A549 (cell line): ENCODE data around the gene TPRN. TPM values are rescaled to one million over a fixed set of nuclear protein-coding genes. Genes with fewer than 3 reads are reported as not detected.

Experiments
- ATAC-seq, 2 experiments: fragments of 200-7000 bp in 1 of 2; fragments of >200 bp in 1 of 2; cut with Nextera tagmentation in 1 of 2; cut with Tn5 transposase in 1 of 2; 3 replicates each; pipeline versions ENCODE4 v1.8.0 to v1.9.1; 2018 to 2020; ENCODE audit warnings: mild to moderate bottlenecking in 1 of 2, moderate library complexity in 1 of 2
- CTCF ChIA-PET: fragments of 300-600 bp; sonication (Branson Sonifier 250); formaldehyde crosslinking; extraction: SDS; loops from one replicate; lab custom pipeline; 2021; ENCODE audit warnings: antibody characterized with exemption, inconsistent platforms; lab: Yijun Ruan, JAX
- POLR2A ChIA-PET: fragments of 350-600 bp; formaldehyde crosslinking; extraction: SDS; loops from one replicate; lab custom pipeline; 2021; ENCODE audit warnings: antibody characterized with exemption, inconsistent platforms; lab: Yijun Ruan, JAX
- DNase-seq, 2 experiments: peaks; one replicate each; pipeline versions ENCODE4 v3.0.0 to v3.0.0-alpha.2; 2011 to 2016; ENCODE audit warnings: low read depth in 1 of 2, low spot score in 1 of 2
- FAIRE-seq: peaks from 2 replicates; lab custom pipeline; 2011; peaks lifted over from hg19 to GRCh38; lab: Jason Lieb, UNC
- H3K27ac ChIP-seq, 2 experiments: fragments of >200 bp; sonication (Bioruptor Twin); formaldehyde crosslinking; 3 replicates each; pipeline ENCODE4 v1.5.1; 2016 to 2017
- H3K4me1 ChIP-seq: fragments of >200 bp; sonication (Bioruptor Twin); formaldehyde crosslinking; 3 replicates; pipeline ENCODE4 v1.6.1; 2016
- H3K4me2 ChIP-seq: fragments of >200 bp; sonication (Bioruptor Twin); formaldehyde crosslinking; 3 replicates; pipeline ENCODE4 v1.6.1; 2016
- H3K4me3 ChIP-seq: fragments of >200 bp; sonication (Bioruptor Twin); formaldehyde crosslinking; 3 replicates; pipeline ENCODE4 v1.5.1; 2016
- H3K9me3 ChIP-seq: fragments of >200 bp; sonication (Bioruptor Twin); formaldehyde crosslinking; 3 replicates; pipeline ENCODE4 v1.6.1; 2016
- ATOH8 ChIP-seq: fragments of 250-450 bp; sonication (Bioruptor Pico); IDR thresholded peaks from 2 replicates; pipeline ENCODE4 v1.5.0; 2020; ENCODE audit warnings: low read depth, mild to moderate bottlenecking, moderate library complexity
- CBX2 ChIP-seq: fragments of 200-600 bp; sonication (generic); IDR thresholded peaks from 2 replicates; pipeline ENCODE4 v1.6.1; 2016; ENCODE audit warnings: low read depth, mild to moderate bottlenecking, borderline replicate concordance
- CBX8 ChIP-seq: fragments of 200-600 bp; sonication (generic); IDR thresholded peaks from 2 replicates; pipeline ENCODE4 v1.6.1; 2016
- CEBPB ChIP-seq, 2 experiments: fragments of >200 bp in 1 of 2; sonication (Bioruptor Twin) in 1 of 2; formaldehyde crosslinking in 1 of 2; IDR thresholded peaks; 2 replicates each; pipeline ENCODE4 v1.6.1; 2012 to 2016
- CTCF ChIP-seq: fragments of >200 bp; sonication (Bioruptor Twin); formaldehyde crosslinking; IDR thresholded peaks from 3 replicates; pipeline ENCODE4 v1.5.1; 2016
- EHF ChIP-seq: fragments of 250-450 bp; sonication (Bioruptor Pico); IDR thresholded peaks from 2 replicates; pipeline ENCODE4 v1.5.0; 2020; ENCODE audit warnings: mild to moderate bottlenecking
- ELK1 ChIP-seq: fragments of 150-350 bp; IDR thresholded peaks from 2 replicates; pipeline ENCODE4 v1.6.1; 2014; ENCODE audit warnings: low read depth, mild to moderate bottlenecking, low read length
- EP300 ChIP-seq, 2 experiments: fragments of >200 bp; sonication (Bioruptor Twin); formaldehyde crosslinking; IDR thresholded peaks; 2 replicates in 1 of 2; 3 replicates in 1 of 2; pipeline ENCODE4 v1.6.1; 2016 to 2017
- HDAC2 ChIP-seq: fragments of 200-600 bp; sonication (generic); IDR thresholded peaks from 2 replicates; pipeline ENCODE4 v1.6.1; 2016
- JUN ChIP-seq, 2 experiments: fragments of >200 bp; sonication (Bioruptor Twin); formaldehyde crosslinking; IDR thresholded peaks; 2 replicates in 1 of 2; 3 replicates in 1 of 2; pipeline ENCODE4 v1.6.1; 2016 to 2017
- JUNB ChIP-seq: fragments of >200 bp; sonication (Bioruptor Twin); formaldehyde crosslinking; IDR thresholded peaks from 2 replicates; pipeline ENCODE4 v1.6.1; 2016
- KDM5A ChIP-seq: fragments of 200-600 bp; sonication (generic); IDR thresholded peaks from 2 replicates; pipeline ENCODE4 v1.6.1; 2016; ENCODE audit warnings: antibody characterized with exemption, mild to moderate bottlenecking
- MAX ChIP-seq: IDR thresholded peaks from 2 replicates; pipeline ENCODE4 v1.6.1; 2012
- MYC ChIP-seq: IDR thresholded peaks from 2 replicates; pipeline ENCODE4 v1.6.1; 2012; ENCODE audit warnings: mild to moderate bottlenecking, inconsistent platforms, low read length, improper control_type of control experiment, borderline replicate concordance
- NPAS2 ChIP-seq: fragments of 250-450 bp; sonication (Bioruptor Pico); IDR thresholded peaks from 2 replicates; pipeline ENCODE4 v1.8.0; 2022; ENCODE audit warnings: mild to moderate bottlenecking, moderate library complexity, borderline replicate concordance
- PBX3 ChIP-seq: IDR thresholded peaks from 2 replicates; pipeline ENCODE4 v1.6.1; 2012
- PHF8 ChIP-seq: fragments of 200-600 bp; sonication (generic); IDR thresholded peaks from 2 replicates; pipeline ENCODE4 v1.6.1; 2016; ENCODE audit warnings: low read depth, mild to moderate bottlenecking, antibody characterized with exemption, moderate library complexity, borderline replicate concordance
- POLR2A ChIP-seq: IDR thresholded peaks from 2 replicates; pipeline ENCODE4 v1.6.1; 2012; ENCODE audit warnings: mild to moderate bottlenecking, low read length
- RAD21 ChIP-seq, 2 experiments: fragments of >200 bp in 1 of 2; sonication (Bioruptor Twin) in 1 of 2; formaldehyde crosslinking in 1 of 2; IDR thresholded peaks in 1 of 2; conservative IDR thresholded peaks in 1 of 2; 2 replicates in 1 of 2; 3 replicates in 1 of 2; pipeline ENCODE4 v1.6.1; 2012 to 2018; ENCODE audit warnings: inconsistent platforms in 1 of 2
- RARB ChIP-seq: fragments of 250-450 bp; sonication (Bioruptor Pico); IDR thresholded peaks from 2 replicates; pipeline ENCODE4 v1.8.0; 2021; ENCODE audit warnings: mild to moderate bottlenecking, moderate library complexity
- RCOR1 ChIP-seq: fragments of 150-350 bp; IDR thresholded peaks from 2 replicates; pipeline ENCODE4 v1.6.1; 2014; ENCODE audit warnings: antibody characterized with exemption, low read length, low read depth
- REST ChIP-seq: fragments of 200-600 bp; sonication (generic); IDR thresholded peaks from 2 replicates; pipeline ENCODE4 v1.6.1; 2016; ENCODE audit warnings: antibody characterized with exemption, mild to moderate bottlenecking, moderate library complexity
- TFCP2L1 ChIP-seq: fragments of 250-450 bp; sonication (Bioruptor Pico); IDR thresholded peaks from 2 replicates; pipeline ENCODE4 v1.5.0; 2021; ENCODE audit warnings: mild to moderate bottlenecking
- ZFP36 ChIP-seq: fragments of 450-650 bp; IDR thresholded peaks from 2 replicates; pipeline ENCODE4 v1.6.1; 2014; ENCODE audit warnings: borderline replicate concordance; ENCODE audit not compliant: partially characterized antibody
- ZNF302 ChIP-seq: fragments of 250-450 bp; sonication (Bioruptor Pico); IDR thresholded peaks from 2 replicates; pipeline ENCODE4 v1.9.0; 2021; ENCODE audit warnings: inconsistent platforms, mild to moderate bottlenecking, moderate library complexity
- WGBS: methylation state at CpG from one replicate; pipeline ENCODE4 v1.1.6; 2017; ENCODE audit errors: missing lambda C conversion rate; 5-methylcytosine and 5-hydroxymethylcytosine counted together
- polyA plus RNA-seq, 4 experiments: library from polyadenylated mRNA; depleted of rRNA in 3 of 4; stranded (reverse); fragments of >200 nt; fragmentation: RNase III in 1 of 4; extraction: RNeasy Plus Mini Kit Qiagen cat#74134 plus additional on column Dnase treatment in 1 of 4; gene quantifications; 2 replicates in 3 of 4; 3 replicates in 1 of 4; pipeline ENCODE4 v1.2.3, GENCODE V29; 2011 to 2017

The TPRN gene
- polyA plus RNA-seq, 2 of the 4 experiments (the other 2 are of a cell fraction), result 2.1 to 6.5 TPM

GRCh38 chr9:137176302-137177182 is 24.0 kb downstream of the TPRN start:
- Histone ChIP-seq H3K4me1 (no peaks in the 10 kb centered on the region), H3K4me2 (no peak overlapping the region), H3K9me3 (no peaks in the 10 kb centered on the region), H3K27ac (no peak overlapping the region), H3K4me3 (no peak overlapping the region)
- WGBS, result 46% methylated on average over 17 of the region's 17 CpGs
- no peak for TF ChIP-seq NPAS2
- no peak for TF ChIP-seq JUN (IDR thresholded peaks at IDR 0.05)
- no peak for TF ChIP-seq HDAC2
- TF ChIP-seq ZFP36, result no peak
- TF ChIP-seq POLR2A, result no peak
- TF ChIP-seq RAD21 (conservative IDR thresholded peaks at IDR 0.05 in 1 of 2, IDR thresholded peaks at IDR 0.05 in 1 of 2), result peak; percentile 24 to 48; a peak in 2 of 5 replicates
- no peak for TF ChIP-seq CBX2
- TF ChIP-seq REST, result no peak
- peak; percentile 42; the same call in 1 of the 2 replicates for TF ChIP-seq MAX
- TF ChIP-seq CTCF, result peak; percentile 54
- FAIRE-seq, result peak; percentile 93
- POLR2A ChIA-PET, result interaction anchor here (0.7 to 1.4 kb wide), 9 partner anchors 9 to 64 kb away, joined by 3 to 15 read pairs (median 4); partner anchors contain the start of genes SSNA1, TPRN and TUBB4B
- ATAC-seq, result peak; percentile 78 to 85
- peak; percentile 73 to 91 for DNase-seq
- CTCF ChIA-PET, result interaction anchor here (0.7 to 16.5 kb wide), 25 partner anchors 12 to 109 kb away, joined by 3 to 156 read pairs (median 4); partner anchors contain the start of genes ANAPC2, RNF224 and SSNA1

- Histone ChIP-seq H3K27ac (no peak overlapping the region), H3K4me3 (no peak overlapping the region), H3K9me3 (no peaks in the 10 kb centered on the region), H3K4me2 (no peak overlapping the region), H3K4me1 (no peaks in the 10 kb centered on the region)
- ChIA-PET POLR2A (interaction anchor here (0.6 to 1.4 kb wide), 2 partner anchors 12 to 109 kb away, joined by 3 read pairs; no protein-coding TSS in a partner anchor), CTCF (interaction anchor here (0.9 to 16.5 kb wide), 9 partner anchors 10 to 62 kb away, joined by 3 to 156 read pairs (median 13); partner anchors contain the start of genes ANAPC2, RNF224 and SSNA1)
- TF ChIP-seq KDM5A, result no peak
- no peak for TF ChIP-seq ZNF302 (CRISPR knock-in tag)
- TF ChIP-seq RARB (CRISPR knock-in tag), result no peak
- TF ChIP-seq ATOH8 (CRISPR knock-in tag), result no peak
- TF ChIP-seq RCOR1, result no peak
- no peak for TF ChIP-seq EP300 (IDR thresholded peaks at IDR 0.05)
- TF ChIP-seq ELK1, result no peak
- no peak for TF ChIP-seq JUN (IDR thresholded peaks at IDR 0.05)
- no peak for TF ChIP-seq JUNB
- TF ChIP-seq MYC, result no peak
- TF ChIP-seq CEBPB (IDR thresholded peaks at IDR 0.05), result no peak
- TF ChIP-seq EHF, result no peak
- TF ChIP-seq CBX8, result no peak
- TF ChIP-seq PHF8, result no peak
- no peak for TF ChIP-seq TFCP2L1 (CRISPR knock-in tag)
- TF ChIP-seq PBX3, result no peak
- ATAC-seq, result no peak
- 87% methylated on average over 16 of the region's 33 CpGs for WGBS
- FAIRE-seq, result no peak
- no peak for DNase-seq
Observed at GRCh38 chr9:137175345-137175961, 25.1 kb downstream of the TPRN start.
